ENCODE results near the gene EXOSC10.

- TF ChIP-seq, protein P1, sequence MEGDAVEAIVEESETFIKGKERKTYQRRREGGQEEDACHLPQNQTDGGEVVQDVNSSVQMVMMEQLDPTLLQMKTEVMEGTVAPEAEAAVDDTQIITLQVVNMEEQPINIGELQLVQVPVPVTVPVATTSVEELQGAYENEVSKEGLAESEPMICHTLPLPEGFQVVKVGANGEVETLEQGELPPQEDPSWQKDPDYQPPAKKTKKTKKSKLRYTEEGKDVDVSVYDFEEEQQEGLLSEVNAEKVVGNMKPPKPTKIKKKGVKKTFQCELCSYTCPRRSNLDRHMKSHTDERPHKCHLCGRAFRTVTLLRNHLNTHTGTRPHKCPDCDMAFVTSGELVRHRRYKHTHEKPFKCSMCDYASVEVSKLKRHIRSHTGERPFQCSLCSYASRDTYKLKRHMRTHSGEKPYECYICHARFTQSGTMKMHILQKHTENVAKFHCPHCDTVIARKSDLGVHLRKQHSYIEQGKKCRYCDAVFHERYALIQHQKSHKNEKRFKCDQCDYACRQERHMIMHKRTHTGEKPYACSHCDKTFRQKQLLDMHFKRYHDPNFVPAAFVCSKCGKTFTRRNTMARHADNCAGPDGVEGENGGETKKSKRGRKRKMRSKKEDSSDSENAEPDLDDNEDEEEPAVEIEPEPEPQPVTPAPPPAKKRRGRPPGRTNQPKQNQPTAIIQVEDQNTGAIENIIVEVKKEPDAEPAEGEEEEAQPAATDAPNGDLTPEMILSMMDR (IDR thresholded peaks at IDR 0.05), result no peak
- no peak for TF ChIP-seq POLR2AphosphoS5 (IDR thresholded peaks at IDR 0.05)
These were observed 41.0 kb downstream of the EXOSC10 start for GRCh38 chr1:11058595-11059154.
